Activated T-helper 2 cell treated with anti-CD3 and anti-CD28 coated beads, Interferon-gamma antibody, Interleukin-2, Interleukin-4, amounts not matched to agents 10 μg/mL and 5 μg/mL and 100 μg/mL, durations not matched to agents 14 hours and 24 hours and 36 hours (primary cell): Measurements from ENCODE around the gene SAMD10. TPM values are rescaled to one million over a fixed set of nuclear protein-coding genes. Genes with fewer than 3 reads are reported as not detected.
A peak's percentile ranks its signal among the peaks of the same experiment; 100 is the strongest.

Experiments
- DNase-seq: peaks from one replicate; pipeline ENCODE4 v3.0.0; 2021; ENCODE audit warnings: low spot score
- H3K27ac Mint-ChIP-seq: one replicate; pipeline ENCODE4 v1.8.0; 2021; ENCODE audit warnings: mixed read lengths
- H3K27me3 Mint-ChIP-seq: one replicate; pipeline ENCODE4 v1.8.0; 2021; ENCODE audit warnings: low read depth, mixed read lengths
- H3K36me3 Mint-ChIP-seq: one replicate; pipeline ENCODE4 v1.8.0; 2021; ENCODE audit warnings: low read depth, mixed read lengths
- H3K4me1 Mint-ChIP-seq: one replicate; pipeline ENCODE4 v1.8.0; 2021; ENCODE audit warnings: low read depth, mixed read lengths
- H3K4me3 Mint-ChIP-seq: one replicate; pipeline ENCODE4 v1.8.0; 2021; ENCODE audit warnings: low read depth, mild to moderate bottlenecking, moderate library complexity, mixed read lengths
- H3K9me3 Mint-ChIP-seq: one replicate; pipeline ENCODE4 v1.8.0; 2021; ENCODE audit warnings: mixed read lengths
- intact Hi-C: fragments of 100-400 bp; cut with micrococcal nuclease; formaldehyde crosslinking; loops from one replicate; pipeline ENCODE4 v1.15.1; 2023
- total RNA-seq: library from RNA; stranded (reverse); gene quantifications from 2 replicates; pipeline ENCODE4 v1.2.3, GENCODE V29; 2022

The SAMD10 gene
- total RNA-seq, 1 donor from 2014 or later = 23.4 TPM

GRCh38 chr20:63944078-63944941, 35.1 kb downstream of the SAMD10 start:
- no peak for DNase-seq
- Mint-ChIP-seq H3K4me1 (peaks cover 28% of the 10 kb centered on the region), H3K27me3 (no peaks in the 10 kb centered on the region), H3K27ac (no peak overlapping the region), H3K4me3 (no peak overlapping the region), H3K9me3 (no peaks in the 10 kb centered on the region), H3K36me3 (peaks cover 20% of the 10 kb centered on the region)
- intact Hi-C loops = no loop called here

GRCh38 chr20:63943808-63944077, 35.7 kb downstream of the SAMD10 start:
- H3K9me3 Mint-ChIP-seq = no peaks in the 10 kb centered on the region
- DNase-seq = no peak
- H3K4me3 Mint-ChIP-seq = no peak overlapping the region
- H3K36me3 Mint-ChIP-seq = peaks cover 20% of the 10 kb centered on the region
- intact Hi-C loops = no loop called here
- H3K4me1 Mint-ChIP-seq = peaks cover 24% of the 10 kb centered on the region
- H3K27me3 Mint-ChIP-seq = no peaks in the 10 kb centered on the region
- H3K27ac Mint-ChIP-seq = no peak overlapping the region

DNA sequence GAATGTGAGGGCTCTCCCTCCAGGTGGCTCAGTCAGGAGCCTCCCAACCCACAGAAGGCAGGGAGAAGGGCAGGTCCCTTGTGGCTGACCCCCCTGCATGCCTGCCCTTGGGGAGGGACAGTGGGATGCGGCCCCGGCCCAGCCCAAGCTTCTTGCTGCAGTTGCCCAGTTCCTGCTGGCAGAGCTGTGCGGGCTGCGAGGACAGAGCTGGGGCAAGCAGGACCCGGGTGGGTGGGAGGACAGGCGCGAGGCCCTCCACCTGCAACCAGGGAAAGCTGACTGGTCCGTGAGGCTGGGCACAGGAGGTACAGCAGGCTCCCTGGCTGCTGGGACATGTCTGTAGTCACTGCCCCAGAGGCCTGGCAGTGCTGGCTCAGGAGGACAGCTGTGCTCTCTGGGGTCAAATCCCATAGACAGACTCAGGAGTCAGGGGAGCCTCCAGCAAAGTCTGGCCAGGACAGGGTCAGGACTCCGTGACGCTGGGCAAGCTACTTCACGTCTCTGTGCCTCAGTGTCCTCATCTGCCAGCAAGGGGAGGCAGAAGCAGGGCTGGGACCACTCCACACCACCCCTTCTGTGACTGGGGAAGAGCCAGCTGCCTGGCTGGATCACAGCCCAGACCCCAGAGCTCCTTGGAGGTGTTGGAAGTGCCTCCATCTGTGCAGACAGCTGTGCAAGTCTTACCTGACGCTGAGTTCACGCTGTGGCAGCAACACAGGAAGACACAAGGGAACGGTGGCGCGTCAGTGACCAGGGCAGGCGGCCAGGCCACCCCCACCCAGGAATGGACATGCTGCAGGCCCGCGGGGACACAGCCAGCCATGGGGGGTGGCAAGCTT, 36.3 kb downstream of the SAMD10 start:
- intact Hi-C loops = no loop called here
- no peaks in the 10 kb centered on the region for H3K27me3 Mint-ChIP-seq
- H3K4me3 Mint-ChIP-seq = no peak overlapping the region
- no peaks in the 10 kb centered on the region for H3K9me3 Mint-ChIP-seq
- no peak for DNase-seq
- H3K4me1 Mint-ChIP-seq = peaks cover 20% of the 10 kb centered on the region
- no peak overlapping the region for H3K27ac Mint-ChIP-seq
- peaks cover 20% of the 10 kb centered on the region for H3K36me3 Mint-ChIP-seq

DNA sequence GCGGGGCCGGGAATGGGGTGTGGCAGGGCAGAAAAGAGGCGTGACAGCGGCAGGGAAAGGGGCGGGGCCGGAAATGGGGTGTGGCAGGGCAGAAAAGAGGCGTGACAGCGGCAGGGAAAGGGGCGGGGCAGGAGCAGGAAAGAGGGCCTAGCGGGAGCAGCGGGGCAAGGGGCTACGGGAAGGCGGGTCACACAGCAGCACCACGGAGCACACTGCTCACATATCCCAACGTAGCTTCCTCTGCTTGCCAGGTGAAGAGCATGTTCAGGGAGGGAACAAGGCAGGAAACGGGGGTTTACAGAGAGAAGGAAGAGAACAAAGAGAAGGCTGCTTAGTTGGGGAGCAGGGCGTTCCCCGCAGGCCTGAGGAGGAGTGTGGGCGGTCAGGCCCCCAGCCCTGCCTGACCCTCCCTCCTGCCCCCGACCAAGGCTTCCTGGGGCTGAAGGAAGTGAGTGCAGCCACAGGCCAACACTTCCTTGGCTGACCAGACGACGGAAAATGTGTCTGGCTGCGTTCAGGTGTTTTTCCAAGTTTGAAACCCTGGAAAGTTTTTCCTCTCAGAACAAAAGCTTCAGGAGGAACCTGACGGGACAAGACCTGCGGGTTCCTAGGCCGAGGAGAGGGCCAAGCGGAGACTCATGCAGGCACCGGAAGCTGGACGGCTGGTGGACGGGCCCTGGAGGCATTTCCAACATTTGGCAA, 37.0 kb downstream of the SAMD10 start:
- intact Hi-C loops = no loop called here

DNA sequence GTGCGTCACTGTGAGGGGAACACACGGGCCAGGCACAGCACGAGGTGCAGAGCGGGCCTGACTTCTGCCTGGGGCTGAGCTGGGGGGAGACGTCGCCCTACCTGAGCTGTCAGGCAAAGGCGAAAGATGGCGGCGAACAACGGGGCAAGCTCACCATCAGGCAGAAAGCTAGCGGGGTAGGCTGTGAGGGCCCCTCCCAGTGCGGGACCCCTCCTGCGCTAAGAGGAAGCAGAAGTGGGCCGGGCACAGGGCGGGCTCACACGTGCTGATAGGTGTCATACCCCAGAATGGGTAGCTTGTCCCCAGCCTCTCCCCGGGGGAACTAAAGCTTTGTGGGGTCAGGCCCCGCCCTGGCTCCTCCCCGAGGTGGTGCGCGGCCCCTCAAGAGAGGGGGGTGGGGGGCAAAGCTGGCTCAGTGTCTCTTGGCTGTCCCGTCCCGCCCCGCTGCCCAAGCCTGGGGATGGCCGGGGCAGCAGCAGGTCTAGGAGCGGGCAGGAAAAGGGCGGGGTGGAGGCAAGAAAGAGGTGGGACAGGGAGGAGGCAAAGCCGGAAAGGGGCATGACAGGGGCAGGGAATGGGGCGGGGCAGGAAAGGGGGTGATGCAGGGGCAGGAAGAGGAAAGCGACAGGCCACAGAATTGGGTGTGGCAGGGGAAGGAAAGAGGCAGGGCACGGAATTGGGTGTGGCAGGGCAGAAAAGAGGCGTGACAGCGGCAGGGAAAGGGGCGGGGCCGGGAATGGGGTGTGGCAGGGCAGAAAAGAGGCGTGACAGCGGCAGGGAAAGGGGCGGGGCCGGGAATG, 38.0 kb downstream of the SAMD10 start:
- intact Hi-C loops = no loop called here
- Mint-ChIP-seq H3K36me3 (peaks cover 20% of the 10 kb centered on the region), H3K9me3 (no peaks in the 10 kb centered on the region), H3K27ac (peak overlapping the region; percentile 60), H3K27me3 (no peaks in the 10 kb centered on the region), H3K4me3 (no peak overlapping the region), H3K4me1 (peaks cover 6% of the 10 kb centered on the region)
- peak; percentile 85 for DNase-seq

More for the DNA sequence above, 37.0 kb downstream of the SAMD10 start:
- no peaks in the 10 kb centered on the region for H3K27me3 Mint-ChIP-seq
- H3K4me3 Mint-ChIP-seq = no peak overlapping the region
- H3K27ac Mint-ChIP-seq = no peak overlapping the region
- peak; percentile 54 for DNase-seq
- peaks cover 12% of the 10 kb centered on the region for H3K4me1 Mint-ChIP-seq
- peaks cover 20% of the 10 kb centered on the region for H3K36me3 Mint-ChIP-seq
- no peaks in the 10 kb centered on the region for H3K9me3 Mint-ChIP-seq

DNA sequence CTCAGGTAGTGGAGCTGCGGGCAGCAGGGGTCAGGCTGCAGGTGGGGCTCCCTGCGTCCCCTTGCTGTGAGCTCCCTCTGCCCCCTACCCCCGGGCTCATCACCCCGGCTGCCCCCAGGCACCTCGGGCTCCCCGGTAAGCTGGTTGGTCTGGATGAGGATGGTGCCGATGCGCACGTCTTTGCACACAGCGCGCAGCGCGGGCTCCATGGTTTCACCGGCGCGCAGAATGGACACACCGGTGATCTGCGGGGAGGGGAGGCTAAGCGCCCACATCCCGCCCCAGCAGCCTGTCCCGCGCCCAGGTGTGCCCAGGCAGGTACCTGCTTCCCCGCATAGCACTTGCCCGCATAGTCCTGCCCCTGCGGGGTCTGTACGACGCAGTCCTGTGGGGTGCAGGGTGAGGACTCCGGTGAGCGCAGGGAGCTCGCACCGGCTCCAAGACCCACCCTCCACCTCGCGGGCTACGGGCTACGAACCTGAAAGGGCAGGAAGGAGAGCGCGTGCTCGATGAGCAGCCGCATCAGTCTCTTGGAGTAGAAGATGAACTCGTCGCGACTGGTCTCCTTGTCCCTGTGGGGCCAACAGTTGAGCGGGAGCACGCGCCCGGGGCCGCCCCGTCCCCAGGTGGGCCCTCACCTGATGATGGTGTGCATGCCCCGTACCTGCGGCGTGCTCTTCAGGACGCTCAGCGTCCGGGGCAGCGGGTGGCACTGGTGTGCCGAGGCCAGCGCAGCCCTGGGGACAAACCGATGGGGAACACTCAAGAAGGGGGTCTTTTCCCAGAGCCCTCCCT, 38.8 kb downstream of the SAMD10 start:
- DNase-seq = no peak
- H3K9me3 Mint-ChIP-seq = no peaks in the 10 kb centered on the region
- no peaks in the 10 kb centered on the region for H3K27me3 Mint-ChIP-seq
- peaks cover 6% of the 10 kb centered on the region for H3K4me1 Mint-ChIP-seq
- H3K36me3 Mint-ChIP-seq = peaks cover 25% of the 10 kb centered on the region
- H3K4me3 Mint-ChIP-seq = no peak overlapping the region
- no peak overlapping the region for H3K27ac Mint-ChIP-seq
- intact Hi-C loops = no loop called here

GRCh38 chr20:63940071-63940471, 39.4 kb downstream of the SAMD10 start:
- Mint-ChIP-seq H3K4me3 (no peak overlapping the region), H3K36me3 (peaks cover 28% of the 10 kb centered on the region), H3K27ac (no peak overlapping the region), H3K9me3 (no peaks in the 10 kb centered on the region), H3K27me3 (no peaks in the 10 kb centered on the region), H3K4me1 (peaks cover 6% of the 10 kb centered on the region)
- intact Hi-C loops = no loop called here
- DNase-seq = no peak

DNA sequence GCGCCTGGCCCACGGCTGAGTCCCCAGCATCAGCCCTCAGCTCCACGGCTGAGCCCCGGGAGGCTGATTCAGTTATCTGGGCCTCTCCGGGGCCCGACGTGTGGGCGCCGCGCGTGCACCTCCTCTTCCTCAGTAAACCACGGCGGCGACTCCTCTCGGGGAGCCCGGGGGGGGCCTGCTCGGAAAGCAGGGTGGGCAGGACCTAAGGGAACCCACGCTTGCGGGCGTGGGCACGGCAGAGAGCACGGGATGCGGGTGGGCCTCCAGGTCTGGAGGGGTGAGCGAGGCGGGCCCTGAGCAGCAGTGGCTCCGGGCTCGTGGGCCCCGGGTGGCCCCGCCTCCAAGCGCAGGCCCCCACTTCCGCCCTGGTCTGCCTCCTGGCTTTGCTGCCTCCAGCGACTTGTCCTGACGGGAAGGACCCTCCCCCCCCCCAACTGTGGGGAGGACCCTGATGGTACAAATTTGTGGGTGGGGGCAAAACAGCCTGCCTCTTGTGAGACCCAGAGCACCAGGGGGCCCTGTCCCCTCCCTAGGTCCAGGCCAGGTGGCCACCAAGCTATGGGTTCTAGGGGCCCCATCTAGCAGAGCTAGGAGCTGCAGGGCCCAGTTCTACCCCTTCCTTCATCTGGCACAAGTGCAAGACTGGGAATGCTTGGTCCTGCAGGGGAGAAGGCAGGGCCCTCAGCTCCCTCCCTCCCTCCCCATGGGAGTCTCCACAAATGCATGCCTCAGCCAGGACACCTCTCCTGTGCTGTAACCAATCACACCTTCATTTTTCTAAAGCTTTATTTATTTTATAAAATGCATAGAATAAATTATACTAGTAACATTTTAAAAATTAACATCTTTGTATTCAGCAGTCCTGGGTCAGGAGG, 40.1 kb downstream of the SAMD10 start:
- intact Hi-C loops = no loop called here
- no peak overlapping the region for H3K27ac Mint-ChIP-seq
- no peak overlapping the region for H3K4me3 Mint-ChIP-seq
- H3K4me1 Mint-ChIP-seq = peaks cover 6% of the 10 kb centered on the region
- H3K27me3 Mint-ChIP-seq = no peaks in the 10 kb centered on the region
- peaks cover 32% of the 10 kb centered on the region for H3K36me3 Mint-ChIP-seq
- no peak for DNase-seq
- H3K9me3 Mint-ChIP-seq = no peaks in the 10 kb centered on the region

GRCh38 chr20:63937596-63937995, 41.8 kb downstream of the SAMD10 start:
- Mint-ChIP-seq H3K4me1 (peaks cover 6% of the 10 kb centered on the region), H3K4me3 (no peak overlapping the region), H3K9me3 (no peaks in the 10 kb centered on the region), H3K36me3 (peaks cover 31% of the 10 kb centered on the region), H3K27me3 (no peaks in the 10 kb centered on the region), H3K27ac (no peak overlapping the region)
- DNase-seq = no peak
- intact Hi-C loops = no loop called here

DNA sequence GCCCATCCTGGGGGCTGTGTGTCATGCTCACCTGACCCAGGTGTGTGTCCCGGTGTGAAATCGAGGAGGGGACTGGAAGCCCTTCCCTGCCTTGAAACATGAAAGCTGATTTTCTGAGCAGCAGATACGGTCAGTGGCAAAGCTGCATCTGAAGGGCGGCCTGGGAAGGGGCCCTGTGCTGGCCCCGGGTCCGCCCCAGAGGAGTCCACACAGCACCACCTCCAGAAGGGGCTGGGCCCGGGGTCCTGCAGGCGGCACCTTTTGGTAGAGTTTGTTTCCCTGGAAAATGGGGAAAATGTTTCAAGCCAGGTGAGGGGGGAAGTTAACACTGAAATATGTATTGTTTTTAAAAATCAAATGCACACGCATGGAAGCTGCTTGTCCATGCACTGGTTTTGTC, 44.0 kb downstream of the SAMD10 start:
- no peak for DNase-seq
- Mint-ChIP-seq H3K27ac (no peak overlapping the region), H3K4me3 (no peak overlapping the region), H3K4me1 (no peaks in the 10 kb centered on the region), H3K9me3 (no peaks in the 10 kb centered on the region), H3K36me3 (peaks cover 43% of the 10 kb centered on the region), H3K27me3 (no peaks in the 10 kb centered on the region)
- intact Hi-C loops = no loop called here
